GM12878 (cell line): ENCODE measurements around the gene MAN1A1. TPM values are rescaled to one million over a fixed set of nuclear protein-coding genes. Genes with fewer than 3 reads are reported as not detected.

Source experiments
- ATAC-seq: fragments of 200-7000 bp; cut with Tn5 transposase; 3 replicates; pipeline ENCODE4 v1.9.1; 2020; ENCODE audit warnings: mild to moderate bottlenecking, moderate library complexity
- BruUV-seq: library from RNA; stranded (reverse); fragments of 400-500 nt; replicated peaks from 2 replicates; lab custom pipeline; 2021; lab: Mats Ljungman, UMichigan
- CTCF ChIA-PET: fragments of 300-600 bp; sonication (Branson Sonifier 250); formaldehyde crosslinking; extraction: SDS; loops from one replicate; lab custom pipeline; 2021; ENCODE audit warnings: inconsistent platforms; lab: Yijun Ruan, JAX
- POLR2A ChIA-PET: fragments of 350-600 bp; formaldehyde crosslinking; extraction: SDS; loops from one replicate; lab custom pipeline; 2021; ENCODE audit warnings: inconsistent platforms; lab: Charles Lee
- RAD21 ChIA-PET: fragments of 300-600 bp; sonication (Branson Sonifier 250); formaldehyde crosslinking; loops from one replicate; lab custom pipeline; 2023; ENCODE audit warnings: antibody characterized with exemption; ENCODE audit not compliant: unreplicated experiment; lab: Charles Lee
- SMC1A ChIA-PET: fragments of 300-600 bp; sonication (Branson Sonifier 250); formaldehyde crosslinking; loops from one replicate; lab custom pipeline; 2023; ENCODE audit not compliant: unreplicated experiment, uncharacterized antibody; lab: Charles Lee
- DNase-seq: peaks from one replicate; pipeline ENCODE4 v3.0.0-alpha.2; 2011; ENCODE audit warnings: low read depth, low spot score
- FAIRE-seq: peaks from 3 replicates; lab custom pipeline; 2011; peaks lifted over from hg19 to GRCh38; lab: Jason Lieb, UNC
- H2AFZ ChIP-seq: 2 replicates; pipeline ENCODE4 v1.6.0; 2011; ENCODE audit warnings: low read depth, low read length, control low read depth; ENCODE audit not compliant: control insufficient read depth
- H3K27ac ChIP-seq: 2 replicates; pipeline ENCODE4 v1.5.1; 2011; ENCODE audit warnings: control low read depth; ENCODE audit not compliant: control insufficient read depth, insufficient read depth
- H3K27me3 ChIP-seq, 2 experiments: replicated peaks in 1 of 2; 2 replicates each; pipeline versions ENCODE4 v1.6.0 to v1.6.1; 2011; ENCODE audit warnings: low read length in 1 of 2; ENCODE audit not compliant: control insufficient read depth in 2 of 2, insufficient read depth in 2 of 2
- H3K36me3 ChIP-seq, 2 experiments: 2 replicates each; pipeline ENCODE4 v1.5.1; 2011; ENCODE audit warnings: low read length in 1 of 2; ENCODE audit not compliant: control insufficient read depth in 2 of 2, insufficient read depth in 2 of 2
- H3K4me1 ChIP-seq: 2 replicates; pipeline ENCODE4 v1.6.1; 2011; ENCODE audit warnings: mild to moderate bottlenecking, low read length, moderate library complexity, mixed read lengths; ENCODE audit not compliant: control insufficient read depth, insufficient read depth
- H3K4me2 ChIP-seq: 2 replicates; pipeline ENCODE4 v1.6.0; 2011; ENCODE audit warnings: control low read depth; ENCODE audit not compliant: control insufficient read depth, insufficient read depth
- H3K4me3 ChIP-seq: fragments of 200-600 bp; sonication (generic); 2 replicates; pipeline ENCODE4 v1.5.1; 2016
- H3K79me2 ChIP-seq: 2 replicates; pipeline ENCODE4 v1.6.0; 2011; ENCODE audit warnings: low read length; ENCODE audit not compliant: control insufficient read depth, insufficient read depth
- H3K9ac ChIP-seq: 2 replicates; pipeline ENCODE4 v1.8.0; 2011; ENCODE audit warnings: low read length, control low read depth, mixed read lengths; ENCODE audit not compliant: control insufficient read depth, insufficient read depth
- H3K9me3 ChIP-seq: replicated peaks from 3 replicates; pipeline ENCODE4 v1.5.1; 2011; ENCODE audit warnings: mild to moderate bottlenecking, low read length; ENCODE audit not compliant: control insufficient read depth, insufficient read depth
- H4K20me1 ChIP-seq: 2 replicates; pipeline ENCODE4 v1.6.0; 2011; ENCODE audit not compliant: control insufficient read depth, insufficient read depth
- ATF2 ChIP-seq: IDR thresholded peaks from 2 replicates; pipeline ENCODE4 v1.6.1; 2012; ENCODE audit warnings: low read length, inconsistent platforms
- BCL11A ChIP-seq: IDR thresholded peaks from 2 replicates; pipeline ENCODE4 v1.6.1; 2011; ENCODE audit warnings: low read depth, low read length
- EP300 ChIP-seq, 2 experiments: fragments of 150-350 bp in 1 of 2; IDR thresholded peaks; 2 replicates each; pipeline ENCODE4 v1.6.1; 2011 to 2012; ENCODE audit warnings: low read depth in 2 of 2, low read length in 2 of 2, borderline replicate concordance in 1 of 2, improper control_type of control experiment in 1 of 2, inconsistent platforms in 1 of 2; ENCODE audit not compliant: control insufficient read depth in 1 of 2
- HCFC1 ChIP-seq: fragments of 150-350 bp; IDR thresholded peaks from 2 replicates; pipeline ENCODE4 v1.6.1; 2014; ENCODE audit warnings: low read length
- MYC ChIP-seq: IDR thresholded peaks from 2 replicates; pipeline ENCODE4 v1.6.1; 2011; ENCODE audit warnings: mild to moderate bottlenecking, low read length, moderate library complexity, inconsistent platforms; ENCODE audit not compliant: insufficient read depth, insufficient replicate concordance, insufficient read length, severe bottlenecking
- ZBTB4 ChIP-seq: fragments of 450-650 bp; formaldehyde crosslinking; IDR thresholded peaks from 2 replicates; pipeline ENCODE4 v1.4.0; 2022; ENCODE audit warnings: mild to moderate bottlenecking, moderate library complexity
- WGBS: methylation state at CpG from one replicate; pipeline ENCODE4 v1.1.6; 2016; ENCODE audit warnings: low lambda C conversion rate; ENCODE audit not compliant: insufficient replicate concordance, insufficient coverage; ENCODE audit errors: missing lambda C conversion rate; 5-methylcytosine and 5-hydroxymethylcytosine counted together
- in situ Hi-C: fragments of 300-500 bp; cut with MboI; formaldehyde crosslinking; loops from 9 replicates; pipeline ENCODE4 v1.14.3; 2018; ENCODE audit warnings: mixed read lengths
- intact Hi-C: fragments of 100-400 bp; cut with micrococcal nuclease; formaldehyde crosslinking; loops from one replicate; pipeline ENCODE4 v1.14.2; 2022; ENCODE audit not compliant: unreplicated experiment
- polyA plus RNA-seq, 11 experiments: library from polyadenylated mRNA; depleted of rRNA in 4 of 11; unstranded in 6 of 11; stranded (reverse) in 5 of 11; fragments of >200 nt; fragmentation: Nextera tagmentation in 4 of 11; fragmentation: Illumina TruSeq in 1 of 11; extraction: Ambion mirVana in 4 of 11; extraction: Trizol in 1 of 11; gene quantifications; 1 replicate in 1 of 11; 2 replicates in 10 of 11; pipeline versions ENCODE4 v1.2.1 to v1.2.3, GENCODE V29; 2011 to 2016; ENCODE audit warnings: inconsistent platforms in 2 of 11, missing spikeins in 2 of 11, low read depth in 1 of 11
- total RNA-seq, 4 experiments: library from RNA; depleted of rRNA in 3 of 4; stranded (reverse); fragments of >200 nt in 3 of 4; fragmentation: Illumina TruSeq in 1 of 4; extraction: Trizol in 1 of 4; gene quantifications; 2 replicates each; pipeline versions ENCODE4 v1.2.1 to v1.2.3, GENCODE V29; 2013 to 2021

Gene MAN1A1
- total and polyA plus RNA-seq, 10 of the 15 experiments (the other 5 are each of a cell fraction or from before 2014, with no cell fraction given): 5.4 to 28.1 (median 19.5) TPM

- Histone ChIP-seq H3K36me3 (peaks cover 0 to 3% of the 10 kb centered on the region in 2 experiments; a peak in 3 of 4 replicates), H3K27me3 (no peaks in the 10 kb centered on the region), H4K20me1 (no peaks in the 10 kb centered on the region), H3K4me2 (no peak overlapping the region), H3K4me1 (no peaks in the 10 kb centered on the region), H3K4me3 (no peak overlapping the region), H3K27ac (no peak overlapping the region), H3K79me2 (no peaks in the 10 kb centered on the region), H3K9me3 (no peaks in the 10 kb centered on the region), H2AFZ (no peak overlapping the region), H3K9ac (no peak overlapping the region)
- ATAC-seq (no peak), DNase-seq (no peak), FAIRE-seq (no peak)
- WGBS: 97% methylated on average over 3 of the region's 3 CpGs
- POLR2A ChIA-PET: interaction anchor here (1.0 to 1.1 kb wide), 2 partner anchors 11 to 130 kb away, joined by 3 to 4 read pairs; no protein-coding TSS in a partner anchor
- TF ChIP-seq EP300 (IDR thresholded peaks at IDR 0.05; ENCODE audit: borderline replicate concordance in 1 of 2, control insufficient read depth in 1 of 2, low read depth in 2 of 2, low read length in 2 of 2): no peak
- no peak for TF ChIP-seq HCFC1
- no peak for TF ChIP-seq ATF2
- TF ChIP-seq BCL11A: no peak
- no peak for TF ChIP-seq MYC
- TF ChIP-seq ZBTB4: no peak
- SMC1A ChIA-PET: interaction anchor here (0.6 to 4.5 kb wide), 12 partner anchors 8 to 150 kb away, joined by 3 to 24 read pairs (median 3); no protein-coding TSS in a partner anchor
- BruUV-seq: no TSS peak
- CTCF ChIA-PET: interaction anchor here (0.8 to 2.1 kb wide), 5 partner anchors 8 to 59 kb away, joined by 3 to 4 read pairs (median 3); no protein-coding TSS in a partner anchor
- in situ Hi-C loops (no loop called here), intact Hi-C loops (no loop called here)
- RAD21 ChIA-PET: interaction anchor here (1.3 kb wide), 1 partner anchor 117 kb away, joined by 4 read pairs; no protein-coding TSS in a partner anchor
Observed at GRCh38 chr6:119192200-119192599, 157.4 kb downstream of the MAN1A1 start.
